22Rv1 (cell line): ENCODE results near the gene ANK2.

Experiments
- ZFX ChIP-seq: fragments of 450-650 bp; IDR thresholded peaks from 2 replicates; pipeline ENCODE4 v1.6.1; 2017; ENCODE audit warnings: antibody characterized with exemption, borderline replicate concordance
- TF ChIP-seq, protein P1 (sequence below): fragments of 450-650 bp; IDR thresholded peaks from 2 replicates; pipeline ENCODE4 v1.5.1; 2017; ENCODE audit warnings: mild to moderate bottlenecking

DNA sequence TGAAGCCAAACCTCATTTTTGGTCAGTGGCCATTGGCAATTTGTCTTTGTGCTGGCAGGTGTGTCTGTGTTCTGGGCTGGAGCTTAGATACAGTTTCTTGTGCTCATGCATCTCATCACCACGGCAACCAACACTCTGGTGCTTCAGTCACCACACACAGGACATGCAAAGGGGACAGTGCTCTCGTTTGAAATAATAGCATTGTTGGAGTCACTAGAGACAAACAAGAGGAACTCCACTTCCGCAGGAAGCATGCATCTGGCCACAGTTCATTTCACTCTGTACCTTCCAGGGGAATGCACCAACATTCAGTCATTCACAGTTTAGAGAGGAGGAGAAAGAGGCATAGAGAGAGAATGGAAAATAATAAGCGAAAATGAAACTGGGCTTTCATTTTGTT, 267.4 kb downstream of the ANK2 start:
- TF ChIP-seq, protein P1, sequence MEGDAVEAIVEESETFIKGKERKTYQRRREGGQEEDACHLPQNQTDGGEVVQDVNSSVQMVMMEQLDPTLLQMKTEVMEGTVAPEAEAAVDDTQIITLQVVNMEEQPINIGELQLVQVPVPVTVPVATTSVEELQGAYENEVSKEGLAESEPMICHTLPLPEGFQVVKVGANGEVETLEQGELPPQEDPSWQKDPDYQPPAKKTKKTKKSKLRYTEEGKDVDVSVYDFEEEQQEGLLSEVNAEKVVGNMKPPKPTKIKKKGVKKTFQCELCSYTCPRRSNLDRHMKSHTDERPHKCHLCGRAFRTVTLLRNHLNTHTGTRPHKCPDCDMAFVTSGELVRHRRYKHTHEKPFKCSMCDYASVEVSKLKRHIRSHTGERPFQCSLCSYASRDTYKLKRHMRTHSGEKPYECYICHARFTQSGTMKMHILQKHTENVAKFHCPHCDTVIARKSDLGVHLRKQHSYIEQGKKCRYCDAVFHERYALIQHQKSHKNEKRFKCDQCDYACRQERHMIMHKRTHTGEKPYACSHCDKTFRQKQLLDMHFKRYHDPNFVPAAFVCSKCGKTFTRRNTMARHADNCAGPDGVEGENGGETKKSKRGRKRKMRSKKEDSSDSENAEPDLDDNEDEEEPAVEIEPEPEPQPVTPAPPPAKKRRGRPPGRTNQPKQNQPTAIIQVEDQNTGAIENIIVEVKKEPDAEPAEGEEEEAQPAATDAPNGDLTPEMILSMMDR: no peak
- no peak for TF ChIP-seq ZFX
